ENCODE measurements around the gene WWOX. TPM values are rescaled to one million over a fixed set of nuclear protein-coding genes. Genes with fewer than 3 reads are reported as not detected.

The WWOX gene
- total and polyA plus RNA-seq, 2 donors (not counting 3 experiments of a cell fraction or from before 2014, with no cell fraction given): 6.2 to 12.5 TPM

- no peak for FAIRE-seq
- H3K4me3 ChIP-seq (replicated peaks in 1 of 3; ENCODE audit: insufficient read depth in 1 of 3, low read depth in 1 of 3, low read length in 3 of 3): no peak overlapping the region
- intact Hi-C loops (cut with micrococcal nuclease) (no loop called here), dilution Hi-C loops (cut with MboI; ENCODE audit: extremely low pct_ligation_motif_present, low sequenced_read_pairs) (no loop called here)
- ChIA-PET POLR2A (no interaction called here), CTCF (no interaction called here)
- DNase-seq (ENCODE audit: low read depth, low spot score): no peak
- no peak overlapping the region for H3K9ac ChIP-seq (replicated peaks; ENCODE audit: extremely low read depth, insufficient read depth, low read length)
- H3K36me3 ChIP-seq (ENCODE audit: control insufficient read depth in 2 of 2, extremely low read depth in 1 of 2, insufficient read depth in 2 of 2, low read length in 2 of 2): no peaks in the 10 kb centered on the region
- peaks cover 3% of the 10 kb centered on the region for H3K9me3 ChIP-seq (replicated peaks; ENCODE audit: control insufficient read depth, insufficient read depth, low read length)
- no peak overlapping the region for H3K27ac ChIP-seq (ENCODE audit: insufficient read depth, low read depth, low read length)
- H3K4me1 ChIP-seq (ENCODE audit: control insufficient read depth, extremely low read depth, insufficient read depth, low read length): no peaks in the 10 kb centered on the region
- no peaks in the 10 kb centered on the region for H3K9me1 ChIP-seq (replicated peaks; ENCODE audit: control insufficient read depth, extremely low read depth, insufficient read depth, low read length)
- no peak overlapping the region for H2AFZ ChIP-seq (ENCODE audit: low read depth, low read length)
- no TSS peak for BruUV-seq (replicated peaks)
- H3K4me2 ChIP-seq (ENCODE audit: insufficient read depth, low read length): no peak overlapping the region
- no peaks in the 10 kb centered on the region for H3K27me3 ChIP-seq (ENCODE audit: control insufficient read depth in 2 of 2, insufficient read depth in 2 of 2, low read length in 2 of 2)
- H4K20me1 ChIP-seq (replicated peaks; ENCODE audit: control insufficient read depth, extremely low read depth, insufficient read depth, low read length): no peaks in the 10 kb centered on the region
- H3K79me2 ChIP-seq (ENCODE audit: control insufficient read depth, insufficient read depth, low read length): no peaks in the 10 kb centered on the region
- TF ChIP-seq JUN (IDR thresholded peaks at IDR 0.05; ENCODE audit: borderline replicate concordance, insufficient read depth, insufficient read length, low read depth): no peak
- no peak for TF ChIP-seq FOS (IDR thresholded peaks at IDR 0.05; ENCODE audit: borderline replicate concordance, insufficient read depth, low read length)
- no peak for TF ChIP-seq MYC (IDR thresholded peaks at IDR 0.05; ENCODE audit: low read depth, low read length)
- no peak for TF ChIP-seq EZH2 (IDR thresholded peaks at IDR 0.05; ENCODE audit: borderline replicate concordance, low read depth, low read length, severe bottlenecking)
- TF ChIP-seq MAX (IDR thresholded peaks at IDR 0.05; ENCODE audit: insufficient read depth, insufficient read length): no peak
- no peak for TF ChIP-seq POLR2AphosphoS5 (IDR thresholded peaks at IDR 0.05; ENCODE audit: insufficient read depth, low read depth, low read length)
- no peak for TF ChIP-seq GATA2 (IDR thresholded peaks at IDR 0.05; ENCODE audit: insufficient read depth, insufficient read length, low read depth, low read length)
- TF ChIP-seq POLR2A (IDR thresholded peaks at IDR 0.05; ENCODE audit: low read depth, low read length): no peak
- TF ChIP-seq CTCF (IDR thresholded peaks at IDR 0.05; ENCODE audit: extremely low read depth in 1 of 2, insufficient read depth in 1 of 2, low read depth in 1 of 2, low read length in 2 of 2): no peak
Observed at GRCh38 chr16:78489072-78489471, 389.6 kb downstream of the WWOX start.
